HL-60 (cell line): ENCODE data around the gene PLD2.
A peak's percentile ranks its signal among the peaks of the same experiment; 100 is the strongest.

Experiments used
- DNase-seq, 2 experiments: peaks; one replicate each; pipeline ENCODE4 v3.0.0-alpha.2; 2010 to 2020; ENCODE audit warnings: low read depth in 1 of 2, low spot score in 1 of 2
- H3K27ac ChIP-seq: fragments of 250-450 bp; sonication (Bioruptor Pico); replicated peaks from 2 replicates; pipeline ENCODE4 v1.5.1; 2020; ENCODE audit warnings: mild to moderate bottlenecking, moderate library complexity
- H3K27me3 ChIP-seq: fragments of 250-450 bp; sonication (Bioruptor Pico); 2 replicates; pipeline ENCODE4 v1.5.1; 2021; ENCODE audit warnings: mild to moderate bottlenecking, moderate library complexity; ENCODE audit not compliant: insufficient read depth, poor library complexity, severe bottlenecking
- H3K4me3 ChIP-seq: replicated peaks from 2 replicates; pipeline ENCODE4 v1.5.1; 2011; ENCODE audit warnings: mild to moderate bottlenecking, control low read depth, low read length; ENCODE audit not compliant: insufficient read depth
- GABPA ChIP-seq: IDR thresholded peaks from 2 replicates; pipeline ENCODE4 v1.6.1; 2012; ENCODE audit warnings: low read depth
- POLR2AphosphoS5 ChIP-seq: IDR thresholded peaks from 2 replicates; pipeline ENCODE4 v1.6.1; 2012; ENCODE audit warnings: low read depth
- SPI1 ChIP-seq: IDR thresholded peaks from 2 replicates; pipeline ENCODE4 v1.6.1; 2012; ENCODE audit warnings: low read depth, mild to moderate bottlenecking, borderline replicate concordance
- TF ChIP-seq, protein P1 (sequence below): IDR thresholded peaks from 2 replicates; pipeline ENCODE4 v1.6.1; 2012; ENCODE audit warnings: low read depth; ENCODE audit not compliant: insufficient replicate concordance
- TF ChIP-seq, protein P2 (sequence below): IDR thresholded peaks from one replicate; pipeline ENCODE4 v1.5.1; 2011; ENCODE audit warnings: low read length, control low read depth, inconsistent platforms; ENCODE audit not compliant: insufficient read depth

PLD2 gene

DNA sequence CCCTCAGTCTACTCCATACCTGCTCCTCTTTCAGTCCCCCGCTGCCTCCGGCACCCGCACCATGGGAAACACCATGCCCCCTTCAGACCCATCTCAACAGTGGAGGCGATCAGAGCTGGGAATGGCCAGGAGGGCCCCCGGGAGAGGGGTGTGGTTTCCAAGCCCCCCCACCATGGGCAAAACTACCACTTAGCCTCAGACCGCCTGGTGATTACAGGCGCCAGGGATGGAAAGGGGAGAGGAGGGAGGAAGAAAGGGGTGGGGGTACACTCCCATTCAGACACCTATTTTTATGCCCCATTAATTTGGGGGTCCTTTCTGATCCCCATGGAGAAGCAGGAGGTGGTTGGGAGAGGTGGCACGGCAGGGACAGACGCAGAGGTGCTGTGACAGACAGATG, 4.7 kb upstream of the PLD2 start, which contains the start of gene C17orf114:
TSS of gene C17orf114 (minus strand) at position 101 of the 400 bp plus-strand sequence.
- no peak within 1 kb of the TSS for H3K27ac ChIP-seq
- no peak for TF ChIP-seq POLR2AphosphoS5
- TF ChIP-seq, protein P1, sequence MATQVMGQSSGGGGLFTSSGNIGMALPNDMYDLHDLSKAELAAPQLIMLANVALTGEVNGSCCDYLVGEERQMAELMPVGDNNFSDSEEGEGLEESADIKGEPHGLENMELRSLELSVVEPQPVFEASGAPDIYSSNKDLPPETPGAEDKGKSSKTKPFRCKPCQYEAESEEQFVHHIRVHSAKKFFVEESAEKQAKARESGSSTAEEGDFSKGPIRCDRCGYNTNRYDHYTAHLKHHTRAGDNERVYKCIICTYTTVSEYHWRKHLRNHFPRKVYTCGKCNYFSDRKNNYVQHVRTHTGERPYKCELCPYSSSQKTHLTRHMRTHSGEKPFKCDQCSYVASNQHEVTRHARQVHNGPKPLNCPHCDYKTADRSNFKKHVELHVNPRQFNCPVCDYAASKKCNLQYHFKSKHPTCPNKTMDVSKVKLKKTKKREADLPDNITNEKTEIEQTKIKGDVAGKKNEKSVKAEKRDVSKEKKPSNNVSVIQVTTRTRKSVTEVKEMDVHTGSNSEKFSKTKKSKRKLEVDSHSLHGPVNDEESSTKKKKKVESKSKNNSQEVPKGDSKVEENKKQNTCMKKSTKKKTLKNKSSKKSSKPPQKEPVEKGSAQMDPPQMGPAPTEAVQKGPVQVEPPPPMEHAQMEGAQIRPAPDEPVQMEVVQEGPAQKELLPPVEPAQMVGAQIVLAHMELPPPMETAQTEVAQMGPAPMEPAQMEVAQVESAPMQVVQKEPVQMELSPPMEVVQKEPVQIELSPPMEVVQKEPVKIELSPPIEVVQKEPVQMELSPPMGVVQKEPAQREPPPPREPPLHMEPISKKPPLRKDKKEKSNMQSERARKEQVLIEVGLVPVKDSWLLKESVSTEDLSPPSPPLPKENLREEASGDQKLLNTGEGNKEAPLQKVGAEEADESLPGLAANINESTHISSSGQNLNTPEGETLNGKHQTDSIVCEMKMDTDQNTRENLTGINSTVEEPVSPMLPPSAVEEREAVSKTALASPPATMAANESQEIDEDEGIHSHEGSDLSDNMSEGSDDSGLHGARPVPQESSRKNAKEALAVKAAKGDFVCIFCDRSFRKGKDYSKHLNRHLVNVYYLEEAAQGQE: no peak
- TF ChIP-seq, protein P2, sequence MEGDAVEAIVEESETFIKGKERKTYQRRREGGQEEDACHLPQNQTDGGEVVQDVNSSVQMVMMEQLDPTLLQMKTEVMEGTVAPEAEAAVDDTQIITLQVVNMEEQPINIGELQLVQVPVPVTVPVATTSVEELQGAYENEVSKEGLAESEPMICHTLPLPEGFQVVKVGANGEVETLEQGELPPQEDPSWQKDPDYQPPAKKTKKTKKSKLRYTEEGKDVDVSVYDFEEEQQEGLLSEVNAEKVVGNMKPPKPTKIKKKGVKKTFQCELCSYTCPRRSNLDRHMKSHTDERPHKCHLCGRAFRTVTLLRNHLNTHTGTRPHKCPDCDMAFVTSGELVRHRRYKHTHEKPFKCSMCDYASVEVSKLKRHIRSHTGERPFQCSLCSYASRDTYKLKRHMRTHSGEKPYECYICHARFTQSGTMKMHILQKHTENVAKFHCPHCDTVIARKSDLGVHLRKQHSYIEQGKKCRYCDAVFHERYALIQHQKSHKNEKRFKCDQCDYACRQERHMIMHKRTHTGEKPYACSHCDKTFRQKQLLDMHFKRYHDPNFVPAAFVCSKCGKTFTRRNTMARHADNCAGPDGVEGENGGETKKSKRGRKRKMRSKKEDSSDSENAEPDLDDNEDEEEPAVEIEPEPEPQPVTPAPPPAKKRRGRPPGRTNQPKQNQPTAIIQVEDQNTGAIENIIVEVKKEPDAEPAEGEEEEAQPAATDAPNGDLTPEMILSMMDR: no peak
- TF ChIP-seq GABPA: no peak
- TF ChIP-seq SPI1: no peak
- DNase-seq: no peak
- peaks cover 6% of the 10 kb centered on the region for H3K27me3 ChIP-seq
- no peak within 1 kb of the TSS for H3K4me3 ChIP-seq

DNA sequence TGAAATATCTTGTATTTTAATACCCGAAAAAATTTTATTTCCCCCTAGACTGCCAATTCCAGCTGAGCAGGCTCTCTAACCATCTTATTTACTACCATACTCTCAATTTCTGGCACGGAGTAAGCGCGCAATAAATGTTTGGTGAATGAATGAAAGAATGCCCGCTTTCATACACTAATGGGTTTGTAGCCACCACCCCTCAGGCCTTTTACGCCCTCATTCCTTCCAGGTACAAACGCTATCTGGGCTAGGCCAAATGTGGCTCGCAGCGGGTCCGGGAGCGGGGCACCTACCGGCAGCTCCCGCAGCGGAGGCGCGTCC, 536 bp upstream of the PLD2 start:
- DNase-seq: no peak
- TF ChIP-seq SPI1 (no peak), POLR2AphosphoS5 (no peak), GABPA (no peak)
- TF ChIP-seq, protein P1: no peak
- TF ChIP-seq, protein P2: no peak
- Histone ChIP-seq H3K4me3 (peak overlapping the region; percentile 44), H3K27ac (no peak overlapping the region), H3K27me3 (peaks cover 8% of the 10 kb centered on the region)

DNA sequence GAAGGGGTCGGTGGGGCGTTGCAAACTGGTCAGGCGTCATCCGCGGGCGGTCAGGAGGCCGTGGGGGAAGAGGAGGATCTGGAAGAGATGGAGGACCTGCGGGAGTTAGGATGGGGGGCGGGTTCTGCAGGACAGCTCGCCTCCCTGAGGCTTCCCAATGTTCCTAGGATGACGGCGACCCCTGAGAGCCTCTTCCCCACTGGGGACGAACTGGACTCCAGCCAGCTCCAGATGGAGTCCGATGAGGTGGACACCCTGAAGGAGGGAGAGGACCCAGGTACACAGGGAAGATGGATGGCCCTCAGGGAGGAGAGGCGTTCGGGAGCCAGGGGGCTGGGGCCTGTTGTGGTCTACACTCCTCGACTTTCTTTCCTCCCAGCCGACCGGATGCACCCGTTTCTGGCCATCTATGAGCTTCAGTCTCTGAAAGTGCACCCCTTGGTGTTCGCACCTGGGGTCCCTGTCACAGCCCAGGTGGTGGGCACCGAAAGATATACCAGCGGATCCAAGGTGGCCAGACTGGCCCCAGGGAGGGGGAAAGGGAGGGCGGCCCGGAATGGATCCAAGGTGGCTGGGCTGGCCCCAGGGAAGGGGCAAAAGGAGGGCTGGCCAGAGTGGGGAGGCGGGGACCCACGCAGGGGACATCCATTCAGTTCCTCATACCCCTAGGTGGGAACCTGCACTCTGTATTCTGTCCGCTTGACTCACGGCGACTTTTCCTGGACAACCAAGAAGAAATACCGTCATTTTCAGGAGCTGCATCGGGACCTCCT, 839 bp downstream of the PLD2 start:
- Histone ChIP-seq H3K4me3 (peak overlapping the region; percentile 44; the same call in 1 of the 2 replicates), H3K27ac (no peak overlapping the region), H3K27me3 (peaks cover 8% of the 10 kb centered on the region)
- DNase-seq: no peak
- no peak for TF ChIP-seq POLR2AphosphoS5
- TF ChIP-seq, protein P1: no peak
- no peak for TF ChIP-seq SPI1
- no peak for TF ChIP-seq GABPA
- TF ChIP-seq, protein P2: no peak
